Prostate gland (tissue), 2 donors: Measurements from ENCODE around the gene TPST1. TPM values are rescaled to one million over a fixed set of nuclear protein-coding genes. Genes with fewer than 3 reads are reported as not detected.

Source experiments
- DNase-seq: peaks from one replicate; pipeline ENCODE4 v3.0.0-alpha.2; 2019; ENCODE audit warnings: low spot score
- H3K27ac ChIP-seq, 2 donors: fragments of 200-600 bp; sonication (generic); 2 replicates each; pipeline ENCODE4 v1.5.1; 2017 to 2019
- H3K27me3 ChIP-seq: fragments of 200-600 bp; sonication (generic); replicated peaks from 2 replicates; pipeline ENCODE4 v1.5.1; 2019; ENCODE audit not compliant: insufficient read depth
- H3K36me3 ChIP-seq, 2 donors: fragments of 200-600 bp; sonication (generic); 1 replicate in 1 of 2; 2 replicates in 1 of 2; pipeline versions ENCODE4 v1.5.1 to v1.8.1; 2017 to 2019
- H3K4me1 ChIP-seq: fragments of 200-600 bp; sonication (generic); replicated peaks from 2 replicates; pipeline ENCODE4 v1.5.1; 2019
- H3K4me3 ChIP-seq, 2 donors: fragments of 200-600 bp; sonication (generic); 2 replicates each; pipeline ENCODE4 v1.5.1; 2017 to 2019
- H3K9me3 ChIP-seq: fragments of 200-600 bp; sonication (generic); 2 replicates; pipeline ENCODE4 v1.5.1; 2017
- POLR2A ChIP-seq: fragments of 450-650 bp; IDR thresholded peaks from one replicate; pipeline ENCODE4 v1.6.1; 2016; ENCODE audit warnings: antibody characterized with exemption, mild to moderate bottlenecking
- POLR2AphosphoS5 ChIP-seq: sonication (generic); formaldehyde crosslinking; IDR thresholded peaks from one replicate; pipeline ENCODE4 v1.6.1; 2017; ENCODE audit warnings: antibody characterized with exemption
- WGBS: methylation state at CpG from one replicate; pipeline ENCODE4 v1.1.5; 2018; 5-methylcytosine and 5-hydroxymethylcytosine counted together
- intact Hi-C: fragments of 100-400 bp; cut with DNase I; formaldehyde crosslinking; loops from one replicate; pipeline ENCODE4 v1.14.2; 2022
- total RNA-seq, 2 donors: library from RNA; depleted of rRNA; stranded (reverse); fragments of >200 nt; gene quantifications; one replicate each; pipeline ENCODE4 v1.1.0, GENCODE V29; 2016
- TF ChIP-seq, protein P1 (sequence below), 4 experiments: fragments of 200-600 bp in 2 of 4; fragments of 450-650 bp in 2 of 4; sonication (generic) in 2 of 4; IDR thresholded peaks; 1 replicate in 3 of 4; 2 replicates in 1 of 4; pipeline ENCODE4 v1.5.1; 2016 to 2019; ENCODE audit warnings: antibody characterized with exemption in 4 of 4, mild to moderate bottlenecking in 2 of 4, moderate library complexity in 2 of 4

Gene TPST1
- total RNA-seq, 2 donors from 2014 or later = 9.9 to 21.4 TPM

DNA sequence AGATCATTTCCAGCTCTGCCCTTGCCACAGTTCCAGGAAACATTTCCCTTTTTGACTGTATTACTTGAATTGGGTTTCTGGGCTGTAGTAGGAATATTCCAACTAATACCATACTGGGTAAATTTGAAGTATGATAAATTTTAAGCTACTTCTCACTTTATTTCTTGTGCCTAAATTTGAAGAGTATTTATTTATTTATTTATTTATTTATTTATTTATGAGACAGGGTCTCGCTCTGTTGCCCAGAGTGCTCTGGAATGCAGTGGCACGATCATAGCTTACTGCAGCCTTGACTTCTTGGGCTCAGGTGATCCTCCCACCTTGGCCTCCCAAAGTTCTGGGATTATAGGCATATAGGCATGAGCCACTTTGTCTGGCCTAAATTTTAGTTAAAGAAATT lies 105.5 kb downstream of the TPST1 start:
- intact Hi-C loops = no loop called here
- no peak for DNase-seq
- TF ChIP-seq POLR2AphosphoS5 = no peak
- Histone ChIP-seq H3K4me1 (no peaks in the 10 kb centered on the region), H3K27ac (no peak overlapping the region), H3K9me3 (no peaks in the 10 kb centered on the region), H3K36me3 (no peaks in the 10 kb centered on the region), H3K4me3 (no peak overlapping the region), H3K27me3 (no peaks in the 10 kb centered on the region)
- 95% methylated on average over 2 of the region's 2 CpGs for WGBS

DNA sequence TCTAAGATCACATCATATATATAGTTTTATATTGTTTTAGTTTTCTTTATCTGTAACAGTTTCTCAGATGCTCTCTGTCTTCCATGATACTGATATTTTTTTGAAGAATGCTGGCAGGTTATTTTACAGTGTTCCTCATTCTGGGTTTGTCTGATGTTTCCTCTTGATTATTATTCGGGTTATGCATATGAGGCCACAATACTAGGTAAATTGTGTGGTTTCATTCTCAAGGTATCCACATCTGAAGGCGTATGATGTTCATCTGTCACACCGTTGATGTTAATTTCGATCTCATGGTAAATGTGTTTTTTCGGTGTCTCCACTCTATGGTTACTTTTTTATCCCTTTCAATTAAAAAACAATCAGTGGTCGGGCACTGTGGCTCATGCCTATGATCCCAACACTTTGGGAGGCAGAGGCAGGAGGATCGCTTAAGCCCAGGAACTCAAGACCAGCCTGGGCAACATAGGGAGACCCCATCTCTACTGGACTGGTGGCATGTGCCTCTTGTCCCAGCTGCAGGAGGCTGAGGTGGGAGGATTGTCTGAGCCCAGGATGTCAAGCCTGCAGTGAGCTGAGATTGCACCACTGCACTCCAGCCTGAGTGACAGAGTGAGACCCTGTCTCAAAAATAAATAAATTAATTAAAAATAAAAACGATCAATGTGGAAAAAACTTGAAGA lies 108.9 kb downstream of the TPST1 start:
- no peaks in the 10 kb centered on the region for H3K4me1 ChIP-seq
- H3K4me3 ChIP-seq = no peak overlapping the region
- TF ChIP-seq POLR2A = no peak
- H3K27me3 ChIP-seq = no peaks in the 10 kb centered on the region
- no peaks in the 10 kb centered on the region for H3K9me3 ChIP-seq
- intact Hi-C loops = no loop called here
- H3K36me3 ChIP-seq = no peaks in the 10 kb centered on the region
- H3K27ac ChIP-seq = no peak overlapping the region
- WGBS = 83% methylated on average over 8 of the region's 8 CpGs
- DNase-seq = no peak

DNA sequence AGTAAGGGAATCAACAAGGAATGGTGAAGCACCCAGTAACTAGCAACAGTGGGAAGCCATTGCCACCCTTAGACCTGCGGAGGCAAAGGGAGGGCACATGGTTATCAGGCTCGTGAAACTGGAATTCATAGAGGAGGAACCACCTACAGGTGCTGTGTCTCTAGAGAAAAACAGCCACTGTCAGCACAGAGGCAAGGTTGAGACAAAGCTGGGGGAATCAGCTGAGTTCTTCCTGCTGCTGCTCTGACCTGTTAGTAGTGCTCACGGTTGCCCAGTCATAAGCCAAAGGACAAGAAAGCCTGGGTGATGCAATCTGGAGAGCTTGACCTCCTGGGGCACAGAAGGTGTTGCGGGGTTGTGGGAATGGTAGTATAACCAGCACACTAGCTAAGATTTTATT lies 110.1 kb downstream of the TPST1 start:
- no peak overlapping the region for H3K4me3 ChIP-seq
- no peaks in the 10 kb centered on the region for H3K9me3 ChIP-seq
- no peak overlapping the region for H3K27ac ChIP-seq
- WGBS = 89% methylated on average over 4 of the region's 4 CpGs
- no peaks in the 10 kb centered on the region for H3K4me1 ChIP-seq
- no peak for TF ChIP-seq POLR2AphosphoS5
- TF ChIP-seq POLR2A = no peak
- TF ChIP-seq, protein P1, sequence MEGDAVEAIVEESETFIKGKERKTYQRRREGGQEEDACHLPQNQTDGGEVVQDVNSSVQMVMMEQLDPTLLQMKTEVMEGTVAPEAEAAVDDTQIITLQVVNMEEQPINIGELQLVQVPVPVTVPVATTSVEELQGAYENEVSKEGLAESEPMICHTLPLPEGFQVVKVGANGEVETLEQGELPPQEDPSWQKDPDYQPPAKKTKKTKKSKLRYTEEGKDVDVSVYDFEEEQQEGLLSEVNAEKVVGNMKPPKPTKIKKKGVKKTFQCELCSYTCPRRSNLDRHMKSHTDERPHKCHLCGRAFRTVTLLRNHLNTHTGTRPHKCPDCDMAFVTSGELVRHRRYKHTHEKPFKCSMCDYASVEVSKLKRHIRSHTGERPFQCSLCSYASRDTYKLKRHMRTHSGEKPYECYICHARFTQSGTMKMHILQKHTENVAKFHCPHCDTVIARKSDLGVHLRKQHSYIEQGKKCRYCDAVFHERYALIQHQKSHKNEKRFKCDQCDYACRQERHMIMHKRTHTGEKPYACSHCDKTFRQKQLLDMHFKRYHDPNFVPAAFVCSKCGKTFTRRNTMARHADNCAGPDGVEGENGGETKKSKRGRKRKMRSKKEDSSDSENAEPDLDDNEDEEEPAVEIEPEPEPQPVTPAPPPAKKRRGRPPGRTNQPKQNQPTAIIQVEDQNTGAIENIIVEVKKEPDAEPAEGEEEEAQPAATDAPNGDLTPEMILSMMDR (IDR thresholded peaks at IDR 0.05) = no peak
- no peak for DNase-seq
- H3K27me3 ChIP-seq = no peaks in the 10 kb centered on the region
- intact Hi-C loops = no loop called here
- no peaks in the 10 kb centered on the region for H3K36me3 ChIP-seq

DNA sequence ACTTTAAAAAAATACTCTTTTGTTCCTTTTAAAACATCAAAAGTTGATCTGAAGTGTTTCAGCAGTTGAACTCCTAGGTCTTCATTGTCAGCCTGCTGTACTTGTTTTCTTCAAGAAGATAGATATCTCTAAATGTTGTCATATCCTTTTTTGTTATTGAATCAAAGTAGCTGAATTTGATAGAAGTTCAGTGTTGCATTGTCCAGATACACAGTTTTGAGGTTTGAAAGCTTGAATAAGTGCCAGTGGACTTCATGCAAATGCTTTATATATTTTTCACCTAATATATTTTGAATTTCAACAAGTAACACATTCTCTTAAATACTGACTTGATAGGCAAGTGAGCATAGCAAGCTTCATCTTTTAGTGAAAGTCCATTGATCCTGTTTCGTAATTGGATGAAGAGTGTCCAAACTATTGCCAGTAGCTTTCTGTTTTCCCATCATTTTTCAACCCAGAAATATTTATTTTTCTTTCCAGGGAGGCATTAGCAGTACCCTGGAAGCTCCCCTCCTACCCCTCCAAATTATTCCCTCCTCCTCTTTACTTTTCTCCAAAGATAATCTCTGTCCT lies 114.4 kb downstream of the TPST1 start:
- WGBS = 90% methylated on average over 1 of the region's 1 CpG
- no peak overlapping the region for H3K27ac ChIP-seq
- H3K4me3 ChIP-seq = no peak overlapping the region
- no peaks in the 10 kb centered on the region for H3K27me3 ChIP-seq
- no peaks in the 10 kb centered on the region for H3K36me3 ChIP-seq
- no peak for DNase-seq
- H3K9me3 ChIP-seq = no peaks in the 10 kb centered on the region
- TF ChIP-seq POLR2A = no peak
- TF ChIP-seq, protein P1 (IDR thresholded peaks at IDR 0.05) = no peak
- TF ChIP-seq POLR2AphosphoS5 = no peak
- H3K4me1 ChIP-seq = no peaks in the 10 kb centered on the region
- intact Hi-C loops = no loop called here

DNA sequence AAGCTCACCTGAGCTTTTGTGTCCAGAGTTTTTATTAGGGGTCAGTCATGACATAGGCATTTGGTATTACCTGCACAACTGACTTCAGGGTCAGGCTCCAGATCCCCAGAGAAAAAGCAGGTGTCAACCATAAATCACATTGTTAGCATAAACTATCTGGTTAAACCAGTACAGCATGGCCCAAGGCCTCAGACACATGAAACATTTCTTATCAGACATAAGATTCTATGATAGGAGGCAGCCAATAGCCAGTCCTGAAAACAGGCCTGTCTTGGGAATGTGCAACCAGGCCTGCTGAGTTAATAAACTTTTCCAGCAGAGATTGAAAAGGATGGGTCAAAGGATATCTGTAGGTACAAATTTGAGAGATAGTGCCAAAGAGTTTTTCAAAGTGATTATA lies 116.1 kb downstream of the TPST1 start:
- Histone ChIP-seq H3K27me3 (no peaks in the 10 kb centered on the region), H3K4me3 (no peak overlapping the region), H3K36me3 (no peaks in the 10 kb centered on the region), H3K4me1 (no peaks in the 10 kb centered on the region), H3K9me3 (no peaks in the 10 kb centered on the region), H3K27ac (no peak overlapping the region)
- intact Hi-C loops = loop anchor here (10.0 kb wide), 1 partner anchor 56 kb away; no protein-coding TSS in a partner anchor
- TF ChIP-seq, protein P1 (IDR thresholded peaks at IDR 0.05) = no peak
- TF ChIP-seq POLR2A = no peak
- TF ChIP-seq POLR2AphosphoS5 = peak; percentile 59
- DNase-seq = peak; percentile 16
